Parathyroid adenoma (tissue), 2 donors: ENCODE measurements around the gene SRD5A3.
A peak's percentile ranks its signal among the peaks of the same experiment; 100 is the strongest.
"Not testable (repeated sequence)": the region's sequence is repeated elsewhere in the genome, so short reads cannot be mapped to it uniquely, and the experiment has no call there.

Experiments used
- H2AFZ ChIP-seq: fragments of 300-600 bp; sonication (generic); one replicate; pipeline ENCODE4 v1.7.0; 2017; ENCODE audit warnings: antibody characterized with exemption, mild to moderate bottlenecking
- H3K27ac ChIP-seq: fragments of 300-600 bp; sonication (generic); one replicate; pipeline ENCODE4 v1.7.0; 2017
- H3K27me3 ChIP-seq: fragments of 300-600 bp; sonication (generic); one replicate; pipeline ENCODE4 v1.7.0; 2017; ENCODE audit warnings: low read length; ENCODE audit not compliant: control insufficient read depth, insufficient read depth
- H3K36me3 ChIP-seq: fragments of 300-600 bp; sonication (generic); one replicate; pipeline ENCODE4 v1.7.0; 2017; ENCODE audit warnings: low read length; ENCODE audit not compliant: control insufficient read depth, insufficient read depth
- H3K4me1 ChIP-seq: fragments of 300-600 bp; sonication (generic); one replicate; pipeline ENCODE4 v1.7.0; 2017; ENCODE audit warnings: control low read depth
- H3K4me2 ChIP-seq: fragments of 300-600 bp; sonication (generic); one replicate; pipeline ENCODE4 v1.7.0; 2017; ENCODE audit warnings: low read length
- H3K4me3 ChIP-seq: fragments of 300-600 bp; sonication (generic); one replicate; pipeline ENCODE4 v1.7.0; 2017; ENCODE audit warnings: low read depth, low read length
- H3K79me2 ChIP-seq: fragments of 300-600 bp; sonication (generic); one replicate; pipeline ENCODE4 v1.7.0; 2017; ENCODE audit warnings: control low read depth
- H3K9ac ChIP-seq: fragments of 300-600 bp; sonication (generic); one replicate; pipeline ENCODE4 v1.7.0; 2017; ENCODE audit warnings: mild to moderate bottlenecking
- H3K9me3 ChIP-seq: fragments of 300-600 bp; sonication (generic); one replicate; pipeline ENCODE4 v1.7.0; 2017; ENCODE audit warnings: low read length; ENCODE audit not compliant: control insufficient read depth
- CTCF ChIP-seq: fragments of 300-600 bp; sonication (generic); IDR thresholded peaks from one replicate; pipeline ENCODE4 v1.7.0; 2017; ENCODE audit warnings: antibody characterized with exemption, mild to moderate bottlenecking
- donor health status: primary hyperparathyroidism.

The SRD5A3 gene

GRCh38 chr4:55345054-55345453 is 988 bp upstream of the SRD5A3 start:
- Histone ChIP-seq H3K4me2 (no peak overlapping the region), H3K27me3 (no peaks in the 10 kb centered on the region), H3K27ac (no peak overlapping the region), H3K4me3 (no peak overlapping the region), H3K9me3 (no peaks in the 10 kb centered on the region), H2AFZ (no peak overlapping the region), H3K79me2 (no peaks in the 10 kb centered on the region), H3K9ac (no peak overlapping the region), H3K36me3 (no peaks in the 10 kb centered on the region), H3K4me1 (no peaks in the 10 kb centered on the region)
- TF ChIP-seq CTCF: no peak

- H3K4me3 ChIP-seq: peak overlapping the region; percentile 77
- no peaks in the 10 kb centered on the region for H3K27me3 ChIP-seq
- H2AFZ ChIP-seq: peak overlapping the region; percentile 93
- H3K4me1 ChIP-seq: no peaks in the 10 kb centered on the region
- TF ChIP-seq CTCF: no peak
- H3K79me2 ChIP-seq: no peaks in the 10 kb centered on the region
- peak overlapping the region; percentile 78 for H3K27ac ChIP-seq
- no peak overlapping the region for H3K9ac ChIP-seq
- H3K4me2 ChIP-seq: peak overlapping the region; percentile 92
- no peaks in the 10 kb centered on the region for H3K36me3 ChIP-seq
- no peaks in the 10 kb centered on the region for H3K9me3 ChIP-seq
Measured at GRCh38 chr4:55346851-55347255, 811 bp downstream of the SRD5A3 start.

- Histone ChIP-seq H3K9me3 (no peaks in the 10 kb centered on the region), H3K4me3 (no peak overlapping the region), H3K4me1 (no peaks in the 10 kb centered on the region), H3K27ac (no peak overlapping the region), H3K4me2 (no peak overlapping the region), H3K36me3 (no peaks in the 10 kb centered on the region), H2AFZ (no peak overlapping the region), H3K27me3 (no peaks in the 10 kb centered on the region), H3K9ac (no peak overlapping the region), H3K79me2 (no peaks in the 10 kb centered on the region)
- TF ChIP-seq CTCF: no peak
Measured at GRCh38 chr4:55347610-55348228, 1.7 kb downstream of the SRD5A3 start.

GRCh38 chr4:55348466-55348865 is 2.4 kb downstream of the SRD5A3 start:
- Histone ChIP-seq H3K36me3 (no peaks in the 10 kb centered on the region), H3K4me1 (no peaks in the 10 kb centered on the region), H3K9me3 (no peaks in the 10 kb centered on the region), H3K4me3 (no peak overlapping the region), H3K9ac (no peak overlapping the region), H3K27ac (no peak overlapping the region), H2AFZ (no peak overlapping the region), H3K4me2 (no peak overlapping the region), H3K79me2 (no peaks in the 10 kb centered on the region), H3K27me3 (no peaks in the 10 kb centered on the region)
- TF ChIP-seq CTCF: no peak

- H3K27me3 ChIP-seq, H3K4me1 ChIP-seq: not testable (repeated sequence)
Measured at GRCh38 chr4:55350870-55351269, 4.8 kb downstream of the SRD5A3 start.

More at GRCh38 chr4:55350870-55351269, 4.8 kb downstream of the SRD5A3 start:
- H3K4me3 ChIP-seq, H3K9ac ChIP-seq, H3K4me2 ChIP-seq, H3K36me3 ChIP-seq, H3K79me2 ChIP-seq, H3K27ac ChIP-seq, H3K9me3 ChIP-seq, H2AFZ ChIP-seq: not testable (repeated sequence)
